Measurements from ENCODE around the gene PPP6R2.

PPP6R2 gene

GRCh38 chr22:50436841-50437341 is 93.8 kb downstream of the PPP6R2 start:
- no peak overlapping the region for H3K27ac Mint-ChIP-seq
- H3K27me3 Mint-ChIP-seq (ENCODE audit: low read depth, poor library complexity), result no peaks in the 10 kb centered on the region
- H3K4me1 Mint-ChIP-seq, result no peaks in the 10 kb centered on the region
- H3K4me3 Mint-ChIP-seq, result no peak overlapping the region
- H3K36me3 Mint-ChIP-seq (ENCODE audit: low read depth), result peaks cover under 1% of the 10 kb centered on the region
- DNase-seq, result no peak
- no peak for TF ChIP-seq CTCF (IDR thresholded peaks at IDR 0.05)
- no peaks in the 10 kb centered on the region for H3K9me3 Mint-ChIP-seq

- Mint-ChIP-seq H3K9me3 (no peaks in the 10 kb centered on the region), H3K4me1 (no peaks in the 10 kb centered on the region), H3K27ac (no peak overlapping the region), H3K36me3 (ENCODE audit: low read depth) (no peaks in the 10 kb centered on the region), H3K27me3 (ENCODE audit: low read depth, poor library complexity) (no peaks in the 10 kb centered on the region), H3K4me3 (no peak overlapping the region)
- no peak for TF ChIP-seq CTCF (IDR thresholded peaks at IDR 0.05)
- DNase-seq, result no peak
Observed at GRCh38 chr22:50437511-50438304, 94.6 kb downstream of the PPP6R2 start.

GRCh38 chr22:50438305-50439275 is 95.5 kb downstream of the PPP6R2 start:
- Mint-ChIP-seq H3K27me3 (ENCODE audit: low read depth, poor library complexity) (no peaks in the 10 kb centered on the region), H3K4me3 (no peak overlapping the region), H3K9me3 (no peaks in the 10 kb centered on the region), H3K4me1 (no peaks in the 10 kb centered on the region), H3K36me3 (ENCODE audit: low read depth) (no peaks in the 10 kb centered on the region), H3K27ac (peak overlapping the region; percentile 66)
- no peak for DNase-seq
- no peak for TF ChIP-seq CTCF (IDR thresholded peaks at IDR 0.05)

GRCh38 chr22:50439314-50439870 is 96.3 kb downstream of the PPP6R2 start:
- no peaks in the 10 kb centered on the region for H3K36me3 Mint-ChIP-seq (ENCODE audit: low read depth)
- H3K27ac Mint-ChIP-seq, result no peak overlapping the region
- H3K27me3 Mint-ChIP-seq (ENCODE audit: low read depth, poor library complexity), result no peaks in the 10 kb centered on the region
- no peak for TF ChIP-seq CTCF (IDR thresholded peaks at IDR 0.05)
- no peak overlapping the region for H3K4me3 Mint-ChIP-seq
- H3K9me3 Mint-ChIP-seq, result no peaks in the 10 kb centered on the region
- no peak for DNase-seq
- H3K4me1 Mint-ChIP-seq, result no peaks in the 10 kb centered on the region

GRCh38 chr22:50439871-50440331 is 96.8 kb downstream of the PPP6R2 start:
- DNase-seq, result no peak
- TF ChIP-seq CTCF (IDR thresholded peaks at IDR 0.05), result no peak
- no peaks in the 10 kb centered on the region for H3K9me3 Mint-ChIP-seq
- H3K4me3 Mint-ChIP-seq, result no peak overlapping the region
- H3K4me1 Mint-ChIP-seq, result no peaks in the 10 kb centered on the region
- no peaks in the 10 kb centered on the region for H3K27me3 Mint-ChIP-seq (ENCODE audit: low read depth, poor library complexity)
- no peak overlapping the region for H3K27ac Mint-ChIP-seq
- no peaks in the 10 kb centered on the region for H3K36me3 Mint-ChIP-seq (ENCODE audit: low read depth)

Data from nephron progenitor cell (in vitro differentiated cells).